NCI-H2107 treated with DMSO at 0.1 percent for 48 hours (cell line): ENCODE results near the gene CNTN5.

Source experiments
- DNase-seq: peaks from one replicate; lab custom pipeline; 2025; ENCODE audit not compliant: unreplicated experiment; lab: John Stamatoyannopoulos, UW

The CNTN5 gene

DNA sequence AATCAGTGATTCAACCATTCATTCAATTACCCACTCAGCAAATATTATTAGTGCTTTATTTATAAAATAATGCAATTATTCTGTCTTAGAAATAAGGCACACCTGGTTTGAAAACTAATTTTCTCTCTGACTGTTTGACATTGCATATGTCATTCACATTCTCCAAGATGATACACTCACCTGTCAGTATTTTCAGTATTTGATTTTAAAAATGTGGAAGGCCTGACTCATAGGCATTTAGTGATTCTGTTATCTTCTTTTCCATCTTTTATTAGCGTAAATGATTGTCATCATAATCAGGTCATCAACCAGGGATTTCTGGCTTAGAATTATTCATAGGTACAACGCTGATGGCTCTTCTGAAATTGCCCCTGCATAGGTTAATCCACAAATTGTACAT is 480.9 kb downstream of the CNTN5 start:
- DNase-seq: no peak

DNA sequence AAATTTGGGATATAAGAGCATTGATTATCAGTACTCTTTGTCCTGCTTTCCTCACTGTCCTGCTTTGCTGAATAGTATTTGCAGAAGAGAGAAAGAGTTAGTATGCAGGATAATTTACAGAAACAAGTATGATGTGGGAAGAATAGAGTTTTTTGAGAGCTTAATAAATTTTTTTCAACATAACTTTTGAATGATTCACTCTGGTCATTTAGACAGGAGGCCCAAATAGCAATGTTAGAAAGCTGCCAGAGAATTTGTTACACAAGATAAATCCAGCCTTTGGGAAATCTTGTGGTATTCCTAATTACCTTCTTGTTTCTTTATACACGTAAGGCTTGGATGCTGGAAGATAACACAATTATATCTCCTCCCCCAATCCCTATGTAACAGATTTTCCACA is 484.6 kb downstream of the CNTN5 start:
- DNase-seq: no peak

DNA sequence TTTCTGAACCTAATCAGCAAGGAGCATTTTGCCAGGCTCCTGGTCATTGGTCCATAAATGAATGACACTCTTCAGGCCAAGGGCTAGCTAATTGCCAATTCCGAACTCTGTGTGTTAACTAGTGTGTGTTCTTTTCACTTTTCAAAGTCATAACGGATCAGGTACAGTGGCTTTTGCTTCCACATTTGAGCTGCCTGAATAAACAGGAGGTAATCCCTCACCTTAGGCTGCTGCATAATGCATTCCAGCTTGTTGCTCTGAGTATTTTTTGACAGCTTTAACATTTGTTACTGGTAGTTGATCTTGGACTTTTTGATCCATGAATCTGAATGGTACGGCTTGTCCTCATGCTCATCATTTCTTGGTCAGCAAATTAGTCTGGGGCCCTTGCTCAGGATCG is 485.1 kb downstream of the CNTN5 start:
- no peak for DNase-seq

DNA sequence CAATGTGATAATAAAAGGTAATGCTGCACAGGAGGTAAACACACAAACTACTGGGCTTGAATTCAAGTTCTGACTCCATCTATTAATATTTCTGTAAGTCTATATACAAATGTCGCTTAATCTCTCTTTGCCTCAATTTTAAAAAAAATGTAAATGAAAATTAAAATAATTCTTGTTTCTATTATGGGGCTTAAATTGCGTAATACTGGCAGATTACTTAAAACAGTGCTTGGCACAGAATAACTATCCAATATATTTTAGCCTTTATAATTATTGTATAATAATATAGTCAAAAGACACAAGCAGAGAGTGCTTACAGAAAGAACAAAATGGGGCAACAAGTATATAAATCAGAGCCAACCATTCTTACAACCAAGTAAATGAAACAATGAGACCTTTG is 489.1 kb downstream of the CNTN5 start:
- DNase-seq: no peak

DNA sequence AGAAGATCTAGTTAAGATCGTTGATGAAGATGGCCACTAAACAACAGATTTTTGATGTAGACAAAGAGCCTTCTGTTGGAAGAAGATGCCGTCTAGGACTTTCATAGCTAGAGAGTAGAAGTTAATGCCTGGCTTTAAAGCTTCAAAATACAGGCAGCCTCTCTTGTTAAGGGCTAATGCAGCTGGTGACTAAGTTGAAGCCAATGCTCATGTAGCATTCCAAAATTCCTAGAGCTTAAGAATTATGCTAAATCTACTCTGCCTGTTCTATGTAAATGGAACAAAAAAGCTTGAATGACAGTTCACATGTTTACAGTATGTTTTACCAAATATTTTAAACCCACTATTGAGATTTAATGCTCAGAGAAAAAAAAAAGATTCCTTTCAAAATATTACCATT is 492.6 kb downstream of the CNTN5 start:
- no peak for DNase-seq

DNA sequence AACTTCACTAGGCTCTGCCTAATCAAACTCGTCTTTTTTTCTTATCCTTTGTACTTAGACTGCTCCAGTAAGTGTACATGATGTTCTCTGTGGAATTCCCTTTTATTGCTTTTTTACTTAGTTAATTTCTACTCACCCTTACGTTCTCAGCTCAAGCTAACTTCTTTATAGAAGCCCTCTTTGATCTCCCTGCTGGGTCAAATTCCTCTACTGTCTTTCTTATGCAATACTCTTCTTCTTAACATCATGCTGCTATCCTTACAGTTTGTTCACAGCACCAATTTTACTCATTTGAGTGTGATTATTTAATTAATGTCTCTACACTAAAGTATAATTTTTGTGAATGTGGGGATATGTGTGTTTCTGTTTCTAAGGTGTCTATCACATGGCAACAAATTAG is 498.3 kb downstream of the CNTN5 start:
- DNase-seq: no peak

DNA sequence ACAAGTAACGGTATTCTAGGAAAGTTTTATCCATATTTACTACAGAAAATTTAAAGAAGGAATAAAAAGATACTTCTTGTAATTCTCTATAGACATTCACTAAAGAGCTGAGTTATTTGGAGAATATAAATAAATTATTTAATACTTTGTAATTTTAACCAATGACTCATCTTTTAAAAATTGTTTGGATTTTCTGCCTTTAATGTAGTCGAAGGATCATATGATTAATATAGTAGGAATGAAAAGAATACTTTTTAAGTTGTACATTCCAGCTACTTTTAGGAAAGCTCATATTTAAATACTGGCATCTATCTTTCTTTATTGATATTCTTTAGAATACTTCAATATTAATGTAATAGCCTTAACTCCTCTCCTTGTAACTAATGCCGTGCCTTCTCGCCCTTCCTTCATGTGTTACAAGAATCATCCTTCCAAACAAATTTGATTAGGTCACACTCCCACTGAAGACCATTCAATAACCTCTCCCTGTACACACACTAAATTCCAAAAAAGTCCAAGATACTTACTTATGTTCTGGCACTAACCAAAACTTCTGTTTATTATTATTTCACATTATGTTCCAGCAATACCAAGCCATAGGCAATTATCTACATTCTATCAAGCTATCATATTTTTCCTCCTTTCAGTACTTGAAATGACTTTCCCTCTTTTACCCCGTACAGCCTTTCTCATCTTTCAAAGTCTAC is 501.9 kb downstream of the CNTN5 start:
- no peak for DNase-seq

DNA sequence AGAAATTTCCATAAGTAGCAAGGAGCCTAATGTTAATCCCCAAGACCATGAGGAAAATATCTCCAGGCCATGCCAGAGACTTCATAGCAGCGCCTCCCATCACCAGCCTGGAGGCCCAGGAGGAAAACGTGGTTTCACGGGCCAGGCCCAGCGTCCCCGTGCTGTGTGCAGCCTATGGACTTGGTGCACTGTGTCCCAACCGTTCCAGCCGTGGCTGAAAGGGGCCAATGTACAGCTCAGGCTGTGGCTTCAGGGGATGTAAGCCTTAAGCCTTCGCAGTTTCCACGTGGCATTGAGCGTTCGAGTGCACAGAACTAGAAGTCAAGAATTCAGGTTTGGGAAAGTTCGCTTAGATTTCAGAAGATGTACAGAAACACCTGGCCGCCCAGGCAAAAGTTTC is 510.7 kb downstream of the CNTN5 start:
- DNase-seq: no peak

DNA sequence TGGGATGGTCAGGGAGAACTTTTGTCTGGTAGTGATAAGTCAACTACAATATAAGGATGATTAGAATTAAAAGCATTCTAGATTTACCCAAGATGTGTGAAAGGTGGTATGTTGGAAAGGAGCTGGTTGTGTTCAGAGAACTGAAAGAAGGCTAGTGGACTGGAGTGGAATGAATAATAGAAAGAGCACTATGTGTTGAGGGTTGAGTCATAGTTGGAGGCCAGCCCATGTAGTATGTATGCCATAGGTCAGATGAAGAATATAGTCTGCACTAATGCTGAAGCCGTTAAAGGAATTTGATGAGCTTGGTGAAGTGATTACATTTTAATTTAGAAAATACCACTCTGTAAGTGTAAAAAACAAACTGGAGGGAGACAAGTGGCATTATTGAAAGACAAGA is 514.1 kb downstream of the CNTN5 start:
- no peak for DNase-seq

DNA sequence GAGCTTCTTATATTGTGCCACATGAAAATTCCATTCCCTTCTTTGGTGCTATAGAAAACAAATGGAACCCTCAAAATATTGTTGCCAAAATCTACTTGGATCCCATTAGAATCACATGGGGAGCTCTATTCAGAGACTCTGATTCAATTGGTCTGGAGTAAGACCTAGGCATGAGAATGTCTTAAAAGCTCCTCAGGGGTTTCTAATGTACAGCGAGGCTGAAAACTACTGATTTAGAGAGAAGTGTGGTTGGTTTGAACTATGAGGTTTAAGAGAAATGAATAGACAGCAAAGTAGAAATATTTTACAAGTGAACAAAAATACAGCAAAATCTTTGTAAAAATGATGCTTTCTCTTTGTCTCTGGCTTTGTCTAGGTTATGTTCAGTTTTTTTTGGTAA is 514.7 kb downstream of the CNTN5 start:
- no peak for DNase-seq

DNA sequence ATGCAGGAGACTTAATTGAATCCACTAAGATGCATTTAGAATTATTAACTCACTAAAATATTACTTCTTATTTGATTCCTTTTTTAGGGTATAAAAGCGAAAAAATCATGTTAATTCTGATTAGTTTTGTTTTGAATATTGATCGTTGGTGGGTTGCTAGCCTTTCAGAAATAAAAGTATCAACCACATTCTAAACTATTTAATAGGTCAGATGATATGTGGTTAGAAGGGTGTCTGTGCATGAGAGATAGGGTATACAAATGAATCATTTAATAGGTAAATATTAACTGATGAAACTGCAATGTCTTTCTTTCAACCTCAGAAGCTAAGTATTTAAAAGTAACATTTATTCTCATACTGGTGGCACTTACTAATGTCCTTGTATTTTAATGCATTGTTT is 515.1 kb downstream of the CNTN5 start:
- no peak for DNase-seq

DNA sequence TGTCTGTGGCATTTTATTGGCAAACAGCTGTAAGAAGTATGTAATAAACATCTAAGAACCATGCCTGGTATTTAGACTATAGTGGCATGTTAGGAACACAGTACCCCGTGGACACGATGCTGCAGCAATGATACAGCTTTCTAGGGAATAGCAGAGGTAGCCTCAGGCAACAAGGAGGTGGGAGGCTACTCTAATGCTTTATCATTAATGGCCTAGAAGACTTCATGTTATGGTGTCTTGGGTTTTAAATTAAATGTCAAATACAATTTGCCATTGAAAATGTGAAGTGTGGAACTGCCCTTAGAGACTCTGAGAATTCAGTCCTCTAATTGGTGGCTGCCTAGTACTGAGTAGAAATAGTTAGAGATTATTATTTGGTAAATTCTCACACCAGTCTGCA is 516.9 kb downstream of the CNTN5 start:
- no peak for DNase-seq

DNA sequence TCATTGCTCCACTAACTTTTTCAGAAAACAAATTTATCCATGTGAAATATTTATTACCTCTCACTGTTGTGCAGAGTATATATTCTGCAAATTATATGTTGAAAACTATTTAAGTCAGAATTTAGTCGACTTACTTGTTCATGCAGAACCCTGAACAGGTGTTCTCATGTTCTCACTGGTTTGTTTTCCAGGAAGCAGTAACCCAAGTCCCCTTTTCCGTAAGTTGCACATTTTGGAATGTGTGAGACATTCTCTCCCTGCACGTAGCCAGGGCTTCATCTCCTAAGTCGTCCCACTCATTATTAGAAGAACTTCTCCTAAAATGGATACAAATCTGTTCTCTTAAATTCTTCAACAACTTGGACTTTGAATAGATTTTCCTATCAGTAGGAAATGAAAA is 524.9 kb downstream of the CNTN5 start:
- DNase-seq: no peak

DNA sequence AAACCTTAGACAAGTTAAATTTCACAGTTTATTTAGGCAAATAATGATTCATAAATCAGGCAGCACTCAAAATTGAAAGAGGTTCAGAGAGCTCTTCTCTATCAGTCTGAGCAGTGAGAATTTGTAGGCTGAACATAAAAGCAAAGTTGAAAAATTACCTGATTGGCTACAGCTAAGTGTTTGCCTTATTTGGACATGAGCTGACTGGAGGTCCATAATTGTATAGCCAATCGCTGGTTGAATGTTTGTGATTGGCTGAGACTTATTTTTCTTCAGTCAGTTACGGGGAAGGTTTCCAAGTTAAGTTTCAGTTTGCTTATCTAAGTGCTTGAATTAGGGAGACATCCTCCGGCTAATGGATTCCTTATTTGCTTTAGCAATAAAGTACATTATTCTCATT is 527.5 kb downstream of the CNTN5 start:
- no peak for DNase-seq

DNA sequence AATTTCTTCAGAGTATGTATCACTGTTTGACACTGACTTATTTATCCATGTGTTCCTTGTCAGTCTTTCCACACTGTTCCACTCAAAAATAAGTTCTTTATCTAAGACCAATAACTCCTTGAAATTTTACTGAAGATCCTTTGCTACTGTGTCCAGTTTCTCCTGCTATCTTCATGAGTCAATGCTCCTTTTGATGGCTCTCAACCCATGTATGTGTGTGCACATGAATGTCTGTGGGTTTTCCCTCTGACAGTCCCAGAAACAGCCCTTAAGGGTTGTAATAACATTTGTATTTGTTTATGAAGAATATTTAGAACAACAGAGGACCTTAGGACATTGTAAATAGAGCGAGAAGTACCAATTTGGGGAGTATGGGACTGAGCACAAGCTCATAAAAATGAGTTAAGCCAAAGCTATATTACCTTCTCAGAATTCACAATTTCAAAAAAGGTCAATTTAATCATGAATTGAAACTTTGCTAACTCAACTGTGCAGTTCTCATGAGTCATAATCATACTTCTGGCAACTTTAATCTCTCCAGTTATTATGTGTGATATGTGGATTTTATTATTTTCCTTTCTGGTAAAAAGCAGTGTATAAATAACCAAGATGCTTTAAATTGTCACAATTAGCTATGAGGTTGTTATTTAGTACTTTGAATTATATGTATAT is 533.6 kb downstream of the CNTN5 start:
- no peak for DNase-seq

DNA sequence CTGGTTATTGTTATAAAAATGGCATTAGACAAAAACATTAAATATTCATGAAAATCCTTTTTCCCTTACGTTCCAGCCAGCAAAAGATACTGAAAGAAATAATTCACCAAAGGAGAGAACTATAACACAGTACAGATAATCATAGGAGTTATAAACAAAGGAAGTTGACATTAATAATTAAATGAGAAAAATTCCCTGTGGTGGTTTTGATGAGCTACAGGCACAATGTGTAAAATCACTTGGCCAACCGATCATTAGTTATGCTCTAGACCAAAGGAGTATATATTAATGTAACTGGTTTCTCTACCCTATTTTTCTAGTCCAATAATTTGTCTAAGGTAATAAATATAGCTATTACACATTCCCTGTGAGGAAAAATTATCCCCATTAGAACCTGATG is 534.7 kb downstream of the CNTN5 start:
- no peak for DNase-seq

DNA sequence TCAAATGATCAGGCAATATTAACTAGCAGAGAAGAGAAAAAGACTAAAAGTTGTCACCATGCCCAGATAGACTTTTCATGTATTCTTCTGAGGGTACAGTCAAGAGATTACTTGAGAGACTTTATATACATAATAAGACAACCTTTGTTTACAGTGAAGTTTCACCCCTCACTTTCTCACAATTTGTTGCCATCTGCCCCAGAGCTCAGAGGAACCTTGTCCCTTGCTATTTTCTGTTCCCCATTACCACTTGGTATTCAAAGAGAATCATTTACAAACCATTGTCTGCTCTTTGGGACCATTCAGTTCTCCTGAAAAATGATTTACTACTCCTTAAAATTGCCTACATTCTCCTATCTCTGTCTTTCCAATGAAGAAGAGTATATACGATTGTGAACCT is 544.6 kb downstream of the CNTN5 start:
- no peak for DNase-seq

DNA sequence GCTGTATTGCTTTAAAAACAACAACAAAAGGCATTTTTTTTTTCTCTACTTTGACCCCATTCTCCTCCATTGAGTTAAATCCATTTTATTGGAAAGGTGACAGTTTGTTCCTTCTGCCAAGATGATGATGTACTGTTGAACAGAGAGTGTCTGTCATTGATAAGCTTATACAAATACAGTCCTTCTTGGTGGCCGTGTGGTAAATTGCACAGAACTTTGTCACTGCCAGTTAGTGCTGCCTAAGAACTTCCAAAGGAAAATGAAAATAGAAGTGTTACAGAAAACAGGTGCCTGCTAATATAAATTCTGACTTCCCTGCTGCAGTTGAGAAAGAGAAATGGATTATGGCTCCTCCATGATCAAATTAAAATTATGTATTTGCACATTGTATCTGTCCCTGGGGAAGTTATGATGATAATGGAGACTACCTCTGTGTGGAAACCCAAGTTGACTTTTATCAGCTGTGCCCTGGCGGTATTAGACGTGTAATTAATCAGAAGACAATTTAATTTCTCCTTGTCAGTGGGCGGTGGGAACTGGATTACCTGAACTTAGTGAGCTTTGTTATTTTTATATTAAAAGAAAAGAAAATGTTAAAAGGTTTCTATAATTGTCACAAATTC is 546.7 kb downstream of the CNTN5 start:
- no peak for DNase-seq

DNA sequence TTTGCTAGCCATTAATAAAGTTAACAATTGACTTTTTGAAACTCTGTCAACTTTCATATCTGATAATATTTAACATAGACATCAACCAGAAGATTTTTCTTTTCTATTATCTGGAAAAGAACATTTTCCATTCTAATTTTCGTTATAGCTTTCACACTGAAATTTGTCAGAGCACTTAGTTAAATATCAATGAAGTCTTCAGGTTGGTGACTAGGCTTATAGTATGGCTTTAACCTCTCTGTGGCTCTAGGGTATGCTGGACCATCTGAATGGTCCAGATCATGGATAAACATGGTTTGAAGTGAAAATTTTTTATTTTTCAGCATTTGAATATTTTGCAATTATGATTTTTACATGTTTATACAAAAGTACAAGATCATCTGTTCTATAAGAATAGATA is 548.1 kb downstream of the CNTN5 start:
- no peak for DNase-seq

DNA sequence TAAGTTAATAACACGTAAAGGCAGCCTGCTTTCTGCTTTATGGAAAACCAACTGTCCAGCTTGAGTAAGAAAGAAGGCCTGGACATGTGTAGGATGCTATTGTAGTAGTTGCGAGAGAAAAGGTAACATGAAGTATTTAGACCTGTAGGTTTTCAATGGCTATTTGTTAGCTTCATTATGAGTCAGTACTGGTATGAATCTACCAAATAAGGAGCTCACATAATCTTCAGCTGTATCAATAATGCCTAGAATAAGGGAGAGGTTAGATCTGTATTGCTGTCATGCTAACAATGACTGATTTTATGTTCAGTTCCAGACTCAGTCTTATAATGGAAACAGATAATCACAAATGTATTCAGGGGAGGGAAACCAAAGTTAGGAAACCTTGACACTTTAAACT is 550.3 kb downstream of the CNTN5 start:
- DNase-seq: no peak

DNA sequence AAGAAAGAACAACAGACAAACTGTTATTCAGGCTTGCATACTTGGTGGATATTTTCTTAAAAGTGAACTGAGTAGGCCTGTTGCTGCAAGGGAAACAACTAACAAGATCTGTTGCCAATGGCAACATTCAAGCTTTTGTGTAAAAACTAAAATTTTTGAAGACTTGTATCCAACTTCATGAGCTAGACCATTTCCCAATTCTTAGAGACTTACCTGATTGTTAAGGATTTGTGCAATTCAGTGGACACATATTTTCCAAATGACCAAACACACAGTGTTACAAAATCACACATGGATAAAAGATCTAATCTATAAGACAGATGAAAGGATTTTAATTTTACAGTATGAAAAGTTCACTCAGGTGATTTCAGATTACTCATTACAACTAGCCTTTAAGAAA is 564.1 kb downstream of the CNTN5 start:
- no peak for DNase-seq

DNA sequence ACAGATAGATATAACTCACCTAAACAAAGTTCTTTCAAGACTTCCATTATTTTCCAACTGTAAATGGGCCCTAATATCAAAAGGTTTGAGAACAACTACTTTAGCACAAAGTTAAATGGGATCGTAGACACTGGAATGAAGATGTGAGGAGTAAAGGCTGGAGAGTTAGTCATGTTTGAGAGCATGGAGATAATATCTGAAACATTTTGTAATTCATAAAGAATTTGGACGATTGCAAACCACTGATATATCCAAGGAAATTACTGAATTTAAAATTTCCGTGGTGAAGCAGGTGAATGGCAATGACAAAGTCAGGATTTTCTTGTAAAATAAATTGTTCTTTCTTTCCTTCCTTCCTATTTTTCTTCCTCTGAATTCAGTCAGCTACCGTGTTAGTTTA is 564.9 kb downstream of the CNTN5 start:
- no peak for DNase-seq

DNA sequence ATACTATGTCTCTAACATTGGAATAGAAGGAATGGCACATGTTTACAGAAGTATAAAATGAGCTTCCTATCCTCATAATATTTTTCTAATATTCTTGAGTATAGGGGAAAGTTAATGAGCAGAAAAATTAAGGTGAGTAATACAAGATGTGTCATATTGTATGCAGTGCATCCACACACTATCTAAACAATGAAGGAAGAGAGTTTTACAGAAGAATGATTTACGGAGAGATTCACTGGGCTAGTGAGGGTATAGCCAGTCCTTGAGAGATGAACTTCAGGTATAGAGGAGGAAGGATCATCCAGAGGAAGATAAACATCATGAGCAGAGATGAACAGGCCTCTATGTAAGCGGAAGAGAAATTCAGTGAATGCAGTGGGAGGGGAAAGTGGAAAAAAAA is 569.0 kb downstream of the CNTN5 start:
- DNase-seq: no peak
